ENCODE data around the gene PSD4. TPM values are rescaled to one million over a fixed set of nuclear protein-coding genes. Genes with fewer than 3 reads are reported as not detected.

PSD4 gene
- total RNA-seq, 1 experiment from 2014 or later: 46.6 TPM

DNA sequence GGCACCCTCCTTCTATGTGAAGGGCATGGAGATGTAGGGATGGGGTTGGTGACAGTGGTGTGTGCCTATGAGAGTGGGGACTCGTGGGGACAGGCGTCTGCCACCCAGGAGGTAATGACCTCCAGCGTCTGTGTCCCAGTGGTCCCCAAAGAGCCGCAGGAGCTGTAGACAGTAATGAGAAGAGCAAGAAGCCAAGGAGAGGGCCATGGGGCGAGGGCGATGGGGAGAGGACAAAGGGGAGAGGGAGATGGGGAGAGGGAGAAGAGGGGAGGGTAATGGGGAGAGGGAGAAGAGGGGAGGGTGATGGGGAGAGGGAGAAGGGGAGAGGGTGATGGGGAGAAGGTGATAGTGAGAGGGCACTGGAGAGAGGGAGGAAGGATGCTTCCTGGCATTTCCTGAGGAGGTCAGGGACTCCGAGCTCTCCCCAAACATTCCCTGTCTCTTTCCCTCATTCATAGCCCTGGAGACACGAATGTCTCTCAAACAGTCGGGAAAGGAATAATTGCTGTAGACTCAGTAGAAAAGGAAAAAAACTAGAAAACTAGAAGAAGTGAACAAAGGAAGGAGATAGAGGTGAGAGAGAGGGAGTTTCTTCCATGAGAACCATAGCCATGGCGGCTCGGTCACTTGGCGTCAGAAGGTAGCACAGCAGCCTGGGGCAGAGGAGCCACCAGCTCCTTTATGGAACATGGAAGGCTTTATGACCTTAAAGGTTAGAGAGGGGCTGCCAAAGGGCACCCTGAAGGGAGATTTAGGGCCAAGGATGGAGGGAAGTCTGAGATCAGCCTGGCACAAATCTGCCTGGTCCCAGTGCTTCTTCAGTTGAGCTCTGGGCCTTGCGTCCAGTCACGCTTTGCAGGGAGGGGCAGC is 39.5 kb downstream of the PSD4 start:
- Histone ChIP-seq H3K9me3 (ENCODE audit: low read length) (no peaks in the 10 kb centered on the region), H3F3A (ENCODE audit: low read length, unreplicated experiment) (no peaks in the 10 kb centered on the region), H3K4me3 (ENCODE audit: low read length) (no peak overlapping the region), H3K79me2 (ENCODE audit: low read length) (no peaks in the 10 kb centered on the region), H4K20me1 (ENCODE audit: low read length) (no peaks in the 10 kb centered on the region), H2AFZ (ENCODE audit: low read length) (no peak overlapping the region), H3K9ac (ENCODE audit: low read length) (no peak overlapping the region), H3K36me3 (ENCODE audit: low read depth, low read length) (no peaks in the 10 kb centered on the region), H3K9me2 (replicated peaks; ENCODE audit: low read length) (no peaks in the 10 kb centered on the region), H3K4me1 (ENCODE audit: insufficient read depth, low read length) (peaks cover 20% of the 10 kb centered on the region), H3K27me3 (ENCODE audit: low read length) (no peaks in the 10 kb centered on the region), H3K27ac (ENCODE audit: low read length) (no peak overlapping the region), H3K4me2 (ENCODE audit: low read length) (no peak overlapping the region)
- DNase-seq: no peak
- ChIA-PET POLR2A (ENCODE audit: unreplicated experiment) (no interaction called here), CTCF (no interaction called here)
- intact Hi-C loops (cut with micrococcal nuclease): no loop called here
- TF ChIP-seq EZH2phosphoT487 (IDR thresholded peaks at IDR 0.05; ENCODE audit: borderline replicate concordance, low read length) (no peak), EZH2 (IDR thresholded peaks at IDR 0.05; ENCODE audit: low read length, unreplicated experiment) (no peak)
- TF ChIP-seq, protein P1, sequence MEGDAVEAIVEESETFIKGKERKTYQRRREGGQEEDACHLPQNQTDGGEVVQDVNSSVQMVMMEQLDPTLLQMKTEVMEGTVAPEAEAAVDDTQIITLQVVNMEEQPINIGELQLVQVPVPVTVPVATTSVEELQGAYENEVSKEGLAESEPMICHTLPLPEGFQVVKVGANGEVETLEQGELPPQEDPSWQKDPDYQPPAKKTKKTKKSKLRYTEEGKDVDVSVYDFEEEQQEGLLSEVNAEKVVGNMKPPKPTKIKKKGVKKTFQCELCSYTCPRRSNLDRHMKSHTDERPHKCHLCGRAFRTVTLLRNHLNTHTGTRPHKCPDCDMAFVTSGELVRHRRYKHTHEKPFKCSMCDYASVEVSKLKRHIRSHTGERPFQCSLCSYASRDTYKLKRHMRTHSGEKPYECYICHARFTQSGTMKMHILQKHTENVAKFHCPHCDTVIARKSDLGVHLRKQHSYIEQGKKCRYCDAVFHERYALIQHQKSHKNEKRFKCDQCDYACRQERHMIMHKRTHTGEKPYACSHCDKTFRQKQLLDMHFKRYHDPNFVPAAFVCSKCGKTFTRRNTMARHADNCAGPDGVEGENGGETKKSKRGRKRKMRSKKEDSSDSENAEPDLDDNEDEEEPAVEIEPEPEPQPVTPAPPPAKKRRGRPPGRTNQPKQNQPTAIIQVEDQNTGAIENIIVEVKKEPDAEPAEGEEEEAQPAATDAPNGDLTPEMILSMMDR (conservative IDR thresholded peaks at IDR 0.05; ENCODE audit: low read depth, low read length): no peak
- BruUV-seq (replicated peaks): no TSS peak
- ATAC-seq: no peak

DNA sequence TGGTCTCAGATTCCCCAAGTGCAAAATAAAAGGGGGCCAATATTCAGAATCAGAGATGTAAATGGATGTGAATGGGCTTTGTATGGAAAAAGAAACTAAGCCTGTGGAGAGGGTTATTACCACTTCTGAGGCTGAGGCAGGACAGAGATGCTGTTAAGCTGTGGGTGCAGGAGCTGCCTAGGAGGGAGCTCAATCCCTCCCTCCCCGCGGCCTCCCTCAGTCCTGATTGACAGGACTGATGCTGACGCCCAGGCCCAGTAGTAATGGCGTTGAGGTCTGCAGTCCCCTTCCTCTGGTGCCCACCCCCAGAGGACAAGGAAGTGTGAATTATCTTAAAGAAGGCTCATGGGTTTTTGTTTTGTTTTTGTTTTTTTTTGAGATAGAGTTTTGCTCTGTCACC is 40.4 kb downstream of the PSD4 start:
- ChIA-PET POLR2A (ENCODE audit: unreplicated experiment) (no interaction called here), CTCF (no interaction called here)
- Histone ChIP-seq H2AFZ (ENCODE audit: low read length) (no peak overlapping the region), H3K9ac (ENCODE audit: low read length) (no peak overlapping the region), H3F3A (ENCODE audit: low read length, unreplicated experiment) (no peaks in the 10 kb centered on the region), H3K36me3 (ENCODE audit: low read depth, low read length) (no peaks in the 10 kb centered on the region), H3K4me2 (ENCODE audit: low read length) (no peak overlapping the region), H3K9me3 (ENCODE audit: low read length) (no peaks in the 10 kb centered on the region), H3K4me3 (ENCODE audit: low read length) (no peak overlapping the region), H4K20me1 (ENCODE audit: low read length) (no peaks in the 10 kb centered on the region), H3K9me2 (replicated peaks; ENCODE audit: low read length) (no peaks in the 10 kb centered on the region), H3K4me1 (ENCODE audit: insufficient read depth, low read length) (peaks cover 20% of the 10 kb centered on the region), H3K79me2 (ENCODE audit: low read length) (no peaks in the 10 kb centered on the region), H3K27ac (ENCODE audit: low read length) (no peak overlapping the region), H3K27me3 (ENCODE audit: low read length) (no peaks in the 10 kb centered on the region)
- ATAC-seq: no peak
- no peak for TF ChIP-seq EZH2 (IDR thresholded peaks at IDR 0.05; ENCODE audit: low read length, unreplicated experiment)
- TF ChIP-seq, protein P1 (conservative IDR thresholded peaks at IDR 0.05; ENCODE audit: low read depth, low read length): no peak
- no peak for DNase-seq
- intact Hi-C loops (cut with micrococcal nuclease): no loop called here
- BruUV-seq (replicated peaks): no TSS peak

DNA sequence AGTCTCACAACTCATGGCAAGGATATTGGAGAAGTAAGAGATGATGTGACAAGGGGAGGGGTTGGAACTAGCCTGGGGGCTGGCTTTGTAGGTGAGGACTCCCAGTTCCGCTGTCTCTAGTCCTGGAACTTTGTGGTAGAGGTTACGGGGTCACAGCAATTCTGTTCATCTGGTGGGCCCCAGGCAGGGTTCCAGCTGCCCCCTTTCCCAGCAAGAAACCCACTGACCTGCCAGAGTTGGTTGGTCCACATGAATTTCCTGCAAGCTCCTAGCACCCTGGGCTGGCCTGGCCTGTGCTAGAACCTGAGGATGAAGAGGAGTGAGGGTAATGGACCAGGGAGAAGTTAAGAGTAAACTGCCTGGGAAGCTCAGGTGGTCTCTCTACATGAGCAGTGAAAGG is 41.3 kb downstream of the PSD4 start:
- H2AFZ ChIP-seq (ENCODE audit: low read length): no peak overlapping the region
- ChIA-PET CTCF (no interaction called here), POLR2A (ENCODE audit: unreplicated experiment) (no interaction called here)
- H3K36me3 ChIP-seq (ENCODE audit: low read depth, low read length): no peaks in the 10 kb centered on the region
- no TSS peak for BruUV-seq (replicated peaks)
- ATAC-seq: no peak
- TF ChIP-seq EZH2 (IDR thresholded peaks at IDR 0.05; ENCODE audit: low read length, unreplicated experiment): no peak
- TF ChIP-seq, protein P1 (conservative IDR thresholded peaks at IDR 0.05; ENCODE audit: low read depth, low read length): no peak
- no peak for TF ChIP-seq EZH2phosphoT487 (IDR thresholded peaks at IDR 0.05; ENCODE audit: borderline replicate concordance, low read length)
- no peaks in the 10 kb centered on the region for H3K27me3 ChIP-seq (ENCODE audit: low read length)
- H3K27ac ChIP-seq (ENCODE audit: low read length): no peak overlapping the region
- no peaks in the 10 kb centered on the region for H3K9me3 ChIP-seq (ENCODE audit: low read length)
- intact Hi-C loops (cut with micrococcal nuclease): no loop called here
- no peak overlapping the region for H3K4me2 ChIP-seq (ENCODE audit: low read length)
- DNase-seq: no peak
- no peak overlapping the region for H3K9ac ChIP-seq (ENCODE audit: low read length)
- H3K79me2 ChIP-seq (ENCODE audit: low read length): no peaks in the 10 kb centered on the region
- no peaks in the 10 kb centered on the region for H3F3A ChIP-seq (ENCODE audit: low read length, unreplicated experiment)
- H3K4me1 ChIP-seq (ENCODE audit: insufficient read depth, low read length): peaks cover 20% of the 10 kb centered on the region
- no peaks in the 10 kb centered on the region for H4K20me1 ChIP-seq (ENCODE audit: low read length)
- no peaks in the 10 kb centered on the region for H3K9me2 ChIP-seq (replicated peaks; ENCODE audit: low read length)
- H3K4me3 ChIP-seq (ENCODE audit: low read length): no peak overlapping the region

Data from PC-3 (cell line).